Glutamatergic neuron (in vitro differentiated cells): ENCODE results near the gene CANX. TPM values are rescaled to one million over a fixed set of nuclear protein-coding genes. Genes with fewer than 3 reads are reported as not detected.

Experiments
- DNase-seq: peaks from one replicate; pipeline ENCODE4 v3.0.0; 2022
- H3K27ac Mint-ChIP-seq: one replicate; pipeline ENCODE4 v1.8.0; 2020; ENCODE audit warnings: mild to moderate bottlenecking, mixed read lengths, inconsistent platforms; ENCODE audit not compliant: unreplicated experiment
- H3K27me3 Mint-ChIP-seq: one replicate; pipeline ENCODE4 v1.8.0; 2020; ENCODE audit warnings: mild to moderate bottlenecking, moderate library complexity, mixed read lengths, inconsistent platforms; ENCODE audit not compliant: unreplicated experiment
- H3K36me3 Mint-ChIP-seq: one replicate; pipeline ENCODE4 v1.8.0; 2020; ENCODE audit warnings: mild to moderate bottlenecking, mixed read lengths, inconsistent platforms; ENCODE audit not compliant: unreplicated experiment
- H3K4me1 Mint-ChIP-seq: one replicate; pipeline ENCODE4 v1.8.0; 2020; ENCODE audit warnings: mild to moderate bottlenecking, low read depth, mixed read lengths, inconsistent platforms; ENCODE audit not compliant: unreplicated experiment
- H3K4me3 Mint-ChIP-seq: one replicate; pipeline ENCODE4 v1.8.0; 2020; ENCODE audit warnings: mild to moderate bottlenecking, mixed read lengths, inconsistent platforms; ENCODE audit not compliant: unreplicated experiment
- H3K9me3 Mint-ChIP-seq: one replicate; pipeline ENCODE4 v1.8.0; 2020; ENCODE audit warnings: mild to moderate bottlenecking, moderate library complexity, mixed read lengths, inconsistent platforms; ENCODE audit not compliant: unreplicated experiment
- CTCF ChIP-seq: fragments of 200-600 bp; sonication (generic); IDR thresholded peaks from one replicate; pipeline ENCODE4 v1.5.0; 2021; ENCODE audit not compliant: partially characterized antibody, unreplicated experiment
- total RNA-seq: library from RNA; stranded (reverse); fragmentation: NEBNext Ultra II Directional; extraction: Animal tissue kit (Norgen Biotek cat#: 25700); gene quantifications from one replicate; pipeline ENCODE4 v1.2.1, GENCODE V29; 2021; ENCODE audit not compliant: unreplicated experiment

Gene CANX
- total RNA-seq, 1 donor from 2014 or later = 363 TPM

GRCh38 chr5:179720222-179720621 is 21.5 kb downstream of the CANX start:
- H3K4me3 Mint-ChIP-seq = no peak overlapping the region
- no peak overlapping the region for H3K27ac Mint-ChIP-seq
- H3K4me1 Mint-ChIP-seq = no peaks in the 10 kb centered on the region
- peaks cover 4% of the 10 kb centered on the region for H3K9me3 Mint-ChIP-seq
- no peak for TF ChIP-seq CTCF
- H3K36me3 Mint-ChIP-seq = peaks cover 6% of the 10 kb centered on the region
- H3K27me3 Mint-ChIP-seq = peaks cover 2% of the 10 kb centered on the region
- no peak for DNase-seq

- Mint-ChIP-seq H3K27ac (no peak overlapping the region), H3K36me3 (peaks cover 6% of the 10 kb centered on the region), H3K27me3 (peaks cover 2% of the 10 kb centered on the region), H3K4me1 (no peaks in the 10 kb centered on the region), H3K9me3 (peaks cover 4% of the 10 kb centered on the region), H3K4me3 (no peak overlapping the region)
- no peak for TF ChIP-seq CTCF
- no peak for DNase-seq
These were observed 25.4 kb downstream of the CANX start for GRCh38 chr5:179724163-179724562.

- no peak for TF ChIP-seq CTCF
- no peak for DNase-seq
- Mint-ChIP-seq H3K4me1 (no peaks in the 10 kb centered on the region), H3K27ac (no peak overlapping the region), H3K36me3 (peaks cover 6% of the 10 kb centered on the region), H3K27me3 (peaks cover 4% of the 10 kb centered on the region), H3K4me3 (no peak overlapping the region), H3K9me3 (peaks cover 4% of the 10 kb centered on the region)
These were observed 28.3 kb downstream of the CANX start for GRCh38 chr5:179727106-179727505.

- Mint-ChIP-seq H3K9me3 (peaks cover 4% of the 10 kb centered on the region), H3K27me3 (peaks cover 3% of the 10 kb centered on the region), H3K4me3 (no peak overlapping the region), H3K36me3 (peaks cover 4% of the 10 kb centered on the region), H3K27ac (no peak overlapping the region), H3K4me1 (peaks cover 2% of the 10 kb centered on the region)
- no peak for TF ChIP-seq CTCF
- no peak for DNase-seq
These were observed 30.5 kb downstream of the CANX start for GRCh38 chr5:179729303-179729702.

- Mint-ChIP-seq H3K4me3 (no peak overlapping the region), H3K4me1 (peaks cover 5% of the 10 kb centered on the region), H3K27me3 (peaks cover 3% of the 10 kb centered on the region), H3K36me3 (no peaks in the 10 kb centered on the region), H3K27ac (no peak overlapping the region), H3K9me3 (peaks cover 3% of the 10 kb centered on the region)
- no peak for DNase-seq
- no peak for TF ChIP-seq CTCF
These were observed 31.0 kb downstream of the CANX start for GRCh38 chr5:179729727-179730126.
